GM12801 (cell line): ENCODE results near the gene GADD45GIP1.

Experiments
- TF ChIP-seq, protein P1 (sequence below): IDR thresholded peaks from one replicate; pipeline ENCODE4 v1.5.1; 2011; ENCODE audit warnings: control low read depth; ENCODE audit not compliant: insufficient read length; ENCODE audit errors: extremely low read depth

Gene GADD45GIP1

DNA sequence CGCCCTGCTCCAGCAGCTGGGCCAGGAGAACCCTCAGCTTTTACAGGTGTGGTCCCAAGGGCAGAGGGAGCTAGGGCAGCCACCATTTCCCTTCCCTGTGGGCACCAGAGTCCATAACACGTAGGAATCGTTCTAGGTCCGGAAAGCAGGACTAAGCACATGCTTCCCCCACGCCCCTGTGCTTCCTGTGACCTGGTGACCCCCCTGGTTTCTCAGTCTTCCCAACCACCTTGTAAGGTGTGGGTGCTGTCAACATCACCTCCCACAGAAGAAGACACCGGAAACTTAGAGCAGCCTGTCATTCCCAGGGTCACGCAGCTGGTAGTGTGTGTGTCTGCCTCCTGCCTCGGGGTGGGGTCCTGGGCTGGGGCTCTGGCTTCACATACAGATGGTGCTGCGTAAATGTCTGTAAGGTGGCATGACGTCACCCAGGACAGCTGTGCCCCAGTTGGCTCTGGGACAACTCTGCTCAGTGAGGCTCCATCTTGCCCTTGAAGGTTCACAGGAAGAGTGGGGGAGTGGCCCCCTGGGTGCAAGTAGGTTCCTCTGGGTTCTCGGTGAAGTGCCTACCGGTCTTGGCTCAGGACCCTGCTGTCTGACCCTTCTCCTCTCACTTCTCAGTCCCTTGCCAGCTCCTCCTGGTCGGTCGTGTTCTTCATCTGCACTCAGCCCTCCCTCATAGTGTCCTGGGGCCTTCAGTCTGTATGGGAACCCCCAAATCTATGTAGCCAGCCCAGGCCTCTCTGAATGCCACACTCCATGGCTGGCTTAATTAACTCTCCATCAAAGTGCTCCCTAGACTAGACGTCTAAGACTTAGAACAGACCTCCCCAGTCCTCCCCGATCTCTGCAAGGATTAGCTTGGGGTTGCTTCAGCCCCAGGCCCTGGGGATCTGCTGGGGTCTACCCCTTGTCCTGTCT, 7.4 kb downstream of the GADD45GIP1 start:
- TF ChIP-seq, protein P1, sequence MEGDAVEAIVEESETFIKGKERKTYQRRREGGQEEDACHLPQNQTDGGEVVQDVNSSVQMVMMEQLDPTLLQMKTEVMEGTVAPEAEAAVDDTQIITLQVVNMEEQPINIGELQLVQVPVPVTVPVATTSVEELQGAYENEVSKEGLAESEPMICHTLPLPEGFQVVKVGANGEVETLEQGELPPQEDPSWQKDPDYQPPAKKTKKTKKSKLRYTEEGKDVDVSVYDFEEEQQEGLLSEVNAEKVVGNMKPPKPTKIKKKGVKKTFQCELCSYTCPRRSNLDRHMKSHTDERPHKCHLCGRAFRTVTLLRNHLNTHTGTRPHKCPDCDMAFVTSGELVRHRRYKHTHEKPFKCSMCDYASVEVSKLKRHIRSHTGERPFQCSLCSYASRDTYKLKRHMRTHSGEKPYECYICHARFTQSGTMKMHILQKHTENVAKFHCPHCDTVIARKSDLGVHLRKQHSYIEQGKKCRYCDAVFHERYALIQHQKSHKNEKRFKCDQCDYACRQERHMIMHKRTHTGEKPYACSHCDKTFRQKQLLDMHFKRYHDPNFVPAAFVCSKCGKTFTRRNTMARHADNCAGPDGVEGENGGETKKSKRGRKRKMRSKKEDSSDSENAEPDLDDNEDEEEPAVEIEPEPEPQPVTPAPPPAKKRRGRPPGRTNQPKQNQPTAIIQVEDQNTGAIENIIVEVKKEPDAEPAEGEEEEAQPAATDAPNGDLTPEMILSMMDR: no peak

GRCh38 chr19:12948612-12949362, 8.2 kb downstream of the GADD45GIP1 start:
- TF ChIP-seq, protein P1: no peak

DNA sequence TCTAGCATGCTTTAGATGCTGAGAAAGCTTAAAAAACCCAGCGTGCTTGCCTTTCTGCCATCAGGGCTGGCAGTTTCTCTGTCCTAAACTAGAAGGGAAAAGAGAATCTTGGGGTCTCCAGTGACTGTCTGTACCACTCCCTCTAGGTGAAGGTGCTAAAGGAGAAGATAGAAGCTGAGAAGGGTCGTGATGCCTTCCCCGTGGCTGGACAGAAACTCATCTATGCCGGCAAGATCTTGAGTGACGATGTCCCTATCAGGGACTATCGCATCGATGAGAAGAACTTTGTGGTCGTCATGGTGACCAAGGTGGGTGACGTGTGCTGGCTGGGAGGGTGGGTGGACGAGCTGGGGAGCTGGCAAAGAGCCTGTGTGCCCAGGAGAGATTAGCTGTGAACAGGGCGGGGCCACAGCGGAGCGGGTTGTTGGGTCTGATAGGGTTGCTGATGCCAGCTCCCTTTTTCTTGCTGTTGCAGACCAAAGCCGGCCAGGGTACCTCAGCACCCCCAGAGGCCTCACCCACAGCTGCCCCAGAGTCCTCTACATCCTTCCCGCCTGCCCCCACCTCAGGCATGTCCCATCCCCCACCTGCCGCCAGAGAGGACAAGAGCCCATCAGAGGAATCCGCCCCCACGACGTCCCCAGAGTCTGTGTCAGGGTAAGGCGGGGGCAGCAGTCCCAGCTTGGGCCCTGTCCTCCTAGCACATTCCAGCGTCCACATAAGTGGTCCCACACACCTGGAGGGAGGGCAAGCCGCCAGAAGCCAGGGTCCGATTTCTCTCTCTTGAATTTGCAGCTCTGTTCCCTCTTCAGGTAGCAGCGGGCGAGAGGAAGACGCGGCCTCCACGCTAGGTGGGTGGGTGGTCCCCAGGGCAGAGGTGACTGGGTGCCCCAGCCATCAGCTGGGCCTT, 9.1 kb downstream of the GADD45GIP1 start:
- TF ChIP-seq, protein P1: no peak

GRCh38 chr19:12946731-12947496, 10.1 kb downstream of the GADD45GIP1 start:
- TF ChIP-seq, protein P1: no peak

- TF ChIP-seq, protein P1: no peak
Measured at GRCh38 chr19:12946092-12946721, 10.8 kb downstream of the GADD45GIP1 start.

DNA sequence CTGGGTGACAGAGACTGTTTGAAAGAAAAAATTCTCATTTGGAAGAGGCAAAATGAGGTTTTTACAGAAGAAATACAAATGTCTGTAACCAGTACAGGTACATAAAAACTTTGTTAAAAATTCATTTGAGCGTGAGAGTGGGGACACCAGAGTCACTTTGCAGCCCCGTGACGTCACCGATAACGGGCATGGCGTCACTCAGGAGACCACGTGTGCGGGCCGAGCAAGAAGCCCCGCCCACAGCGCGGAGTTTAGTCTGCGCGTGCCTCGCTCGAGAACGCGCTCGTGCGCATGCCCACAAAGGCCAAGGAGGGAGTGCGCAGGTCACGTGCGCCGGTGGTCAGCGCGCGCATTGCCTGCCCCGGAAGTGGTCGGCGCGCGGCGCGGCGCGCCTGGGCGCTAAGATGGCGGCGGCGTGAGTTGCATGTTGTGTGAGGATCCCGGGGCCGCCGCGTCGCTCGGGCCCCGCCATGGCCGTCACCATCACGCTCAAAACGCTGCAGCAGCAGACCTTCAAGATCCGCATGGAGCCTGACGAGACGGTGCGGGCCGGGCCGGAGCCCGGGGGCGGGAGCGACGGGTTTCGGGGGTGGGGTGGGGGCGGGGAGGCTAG, 11.4 kb downstream of the GADD45GIP1 start, which contains the start of gene RAD23A:
Gene RAD23A (plus strand): TSS at position 384 of the 613 bp plus-strand sequence. CDS start 87 bp downstream, at position 471.
- TF ChIP-seq, protein P1: no peak
